Large intestine (tissue), 3 donors: ENCODE results near the gene DDX25. TPM values are rescaled to one million over a fixed set of nuclear protein-coding genes. Genes with fewer than 3 reads are reported as not detected.

Source experiments
- DNase-seq, 2 donors: peaks; one replicate each; pipeline versions ENCODE4 v3.0.0 to v3.0.0-alpha.2; 2013
- H3K27ac ChIP-seq: one replicate; pipeline ENCODE4 v1.5.1; 2013; ENCODE audit warnings: low read length
- H3K27me3 ChIP-seq: 2 replicates; pipeline ENCODE4 v1.6.1; 2013; ENCODE audit warnings: low read length; ENCODE audit not compliant: control insufficient read depth, insufficient read depth
- H3K36me3 ChIP-seq: 2 replicates; pipeline ENCODE4 v1.6.1; 2013; ENCODE audit warnings: low read length; ENCODE audit not compliant: control insufficient read depth, insufficient read depth
- H3K4me1 ChIP-seq: one replicate; pipeline ENCODE4 v1.6.1; 2013; ENCODE audit warnings: low read length; ENCODE audit not compliant: control insufficient read depth, insufficient read depth
- H3K4me3 ChIP-seq: one replicate; pipeline ENCODE4 v1.5.1; 2013; ENCODE audit warnings: low read length
- H3K9me3 ChIP-seq: one replicate; pipeline ENCODE4 v1.6.1; 2013; ENCODE audit warnings: mild to moderate bottlenecking, low read depth, low read length, moderate library complexity; ENCODE audit not compliant: control insufficient read depth
- WGBS: methylation state at CpG from one replicate; pipeline ENCODE4 v1.1.5; 2013; ENCODE audit warnings: low lambda C conversion rate; ENCODE audit not compliant: insufficient coverage; 5-methylcytosine and 5-hydroxymethylcytosine counted together
- polyA plus RNA-seq: library from polyadenylated mRNA; unstranded; fragments of 120-200 nt; gene quantifications from one replicate; pipeline ENCODE4 v1.2.1, GENCODE V29; 2013

The DDX25 gene
- polyA plus RNA-seq, 1 donor: 2.0 TPM

- 100% methylated on average over 1 of the region's 4 CpGs for WGBS
- H3K36me3 ChIP-seq: peaks cover 33% of the 10 kb centered on the region
- no peak for DNase-seq
These were observed 54.6 kb downstream of the DDX25 start for GRCh38 chr11:125958872-125959400.

GRCh38 chr11:125959511-125959910 is 55.2 kb downstream of the DDX25 start:
- 96% methylated on average over 5 of the region's 6 CpGs for WGBS
- no peaks in the 10 kb centered on the region for H3K4me1 ChIP-seq
- H3K4me3 ChIP-seq: no peak overlapping the region
- H3K36me3 ChIP-seq: peaks cover 33% of the 10 kb centered on the region
- H3K27ac ChIP-seq: no peak overlapping the region
- H3K9me3 ChIP-seq: no peaks in the 10 kb centered on the region
- H3K27me3 ChIP-seq: no peaks in the 10 kb centered on the region
- no peak for DNase-seq

More at GRCh38 chr11:125958872-125959400, 54.6 kb downstream of the DDX25 start:
- Histone ChIP-seq H3K27me3 (no peaks in the 10 kb centered on the region), H3K27ac (no peak overlapping the region), H3K9me3 (no peaks in the 10 kb centered on the region), H3K4me1 (no peaks in the 10 kb centered on the region), H3K4me3 (no peak overlapping the region)

GRCh38 chr11:125959931-125960330 is 55.6 kb downstream of the DDX25 start:
- H3K36me3 ChIP-seq: peaks cover 33% of the 10 kb centered on the region
- DNase-seq: no peak
- no peaks in the 10 kb centered on the region for H3K9me3 ChIP-seq
- H3K27me3 ChIP-seq: no peaks in the 10 kb centered on the region
- WGBS: no CpG with 5 or more reads among the region's 10 CpGs
- no peak overlapping the region for H3K27ac ChIP-seq
- peaks cover 4% of the 10 kb centered on the region for H3K4me1 ChIP-seq
- H3K4me3 ChIP-seq: no peak overlapping the region

GRCh38 chr11:125960771-125961170 is 56.5 kb downstream of the DDX25 start:
- H3K27ac ChIP-seq: no peak overlapping the region
- H3K27me3 ChIP-seq: no peaks in the 10 kb centered on the region
- no peak overlapping the region for H3K4me3 ChIP-seq
- no peaks in the 10 kb centered on the region for H3K9me3 ChIP-seq
- no CpG with 5 or more reads among the region's 6 CpGs for WGBS
- DNase-seq: no peak
- peaks cover 9% of the 10 kb centered on the region for H3K4me1 ChIP-seq
- H3K36me3 ChIP-seq: peaks cover 31% of the 10 kb centered on the region

GRCh38 chr11:125967515-125967914 is 63.2 kb downstream of the DDX25 start:
- WGBS: 100% methylated on average over 1 of the region's 4 CpGs
- no peak for DNase-seq

GRCh38 chr11:125968354-125968753 is 64.0 kb downstream of the DDX25 start:
- peak; percentile 53 to 79 for DNase-seq
- H3K4me1 ChIP-seq: peaks cover 21% of the 10 kb centered on the region
- 0% methylated on average over 1 of the region's 7 CpGs for WGBS
- H3K4me3 ChIP-seq: no peak overlapping the region
- no peaks in the 10 kb centered on the region for H3K27me3 ChIP-seq
- peak overlapping the region; percentile 41 for H3K27ac ChIP-seq
- H3K36me3 ChIP-seq: no peaks in the 10 kb centered on the region
- no peaks in the 10 kb centered on the region for H3K9me3 ChIP-seq

More at GRCh38 chr11:125967515-125967914, 63.2 kb downstream of the DDX25 start:
- no peaks in the 10 kb centered on the region for H3K9me3 ChIP-seq
- H3K36me3 ChIP-seq: no peaks in the 10 kb centered on the region
- no peaks in the 10 kb centered on the region for H3K27me3 ChIP-seq
- no peak overlapping the region for H3K4me3 ChIP-seq
- H3K4me1 ChIP-seq: peaks cover 18% of the 10 kb centered on the region
- H3K27ac ChIP-seq: no peak overlapping the region

- no peaks in the 10 kb centered on the region for H3K9me3 ChIP-seq
These were observed 67.3 kb downstream of the DDX25 start for GRCh38 chr11:125971618-125972017.

GRCh38 chr11:125974284-125974683 is 70.0 kb downstream of the DDX25 start:
- no peak overlapping the region for H3K27ac ChIP-seq
- H3K27me3 ChIP-seq: no peaks in the 10 kb centered on the region
- no peak for DNase-seq
- H3K4me3 ChIP-seq: no peak overlapping the region
- H3K36me3 ChIP-seq: no peaks in the 10 kb centered on the region
- no peaks in the 10 kb centered on the region for H3K9me3 ChIP-seq
- peaks cover 21% of the 10 kb centered on the region for H3K4me1 ChIP-seq

More at GRCh38 chr11:125971618-125972017, 67.3 kb downstream of the DDX25 start:
- Histone ChIP-seq H3K27me3 (no peaks in the 10 kb centered on the region), H3K4me3 (no peak overlapping the region), H3K4me1 (peaks cover 12% of the 10 kb centered on the region), H3K36me3 (no peaks in the 10 kb centered on the region), H3K27ac (no peak overlapping the region)
- 75% methylated on average over 1 of the region's 6 CpGs for WGBS
- no peak for DNase-seq

GRCh38 chr11:125975634-125976033 is 71.3 kb downstream of the DDX25 start:
- DNase-seq: no peak
- peaks cover 21% of the 10 kb centered on the region for H3K4me1 ChIP-seq
- H3K27ac ChIP-seq: no peak overlapping the region
- H3K27me3 ChIP-seq: no peaks in the 10 kb centered on the region
- peaks cover 4% of the 10 kb centered on the region for H3K36me3 ChIP-seq
- no peak overlapping the region for H3K4me3 ChIP-seq
- 100% methylated on average over 1 of the region's 6 CpGs for WGBS
- H3K9me3 ChIP-seq: no peaks in the 10 kb centered on the region

- Histone ChIP-seq H3K27me3 (no peaks in the 10 kb centered on the region), H3K36me3 (peaks cover 9% of the 10 kb centered on the region), H3K4me1 (peaks cover 21% of the 10 kb centered on the region), H3K9me3 (no peaks in the 10 kb centered on the region), H3K4me3 (no peak overlapping the region), H3K27ac (no peak overlapping the region)
- no peak for DNase-seq
These were observed 71.8 kb downstream of the DDX25 start for GRCh38 chr11:125976156-125976555.

GRCh38 chr11:125977333-125977732 is 73.0 kb downstream of the DDX25 start:
- 100% methylated on average over 2 of the region's 3 CpGs for WGBS
- Histone ChIP-seq H3K4me1 (peaks cover 16% of the 10 kb centered on the region), H3K27ac (no peak overlapping the region), H3K9me3 (no peaks in the 10 kb centered on the region), H3K4me3 (no peak overlapping the region), H3K27me3 (no peaks in the 10 kb centered on the region), H3K36me3 (peaks cover 9% of the 10 kb centered on the region)
- no peak for DNase-seq
